Measurements from ENCODE around the gene PTDSS2. TPM values are rescaled to one million over a fixed set of nuclear protein-coding genes. Genes with fewer than 3 reads are reported as not detected.

PTDSS2 gene
- total and polyA plus RNA-seq, 2 of the 4 experiments (the other 2 are of a cell fraction): 23.5 to 26.6 TPM

GRCh38 chr11:459511-460220 is 9.6 kb downstream of the PTDSS2 start:
- H3K27me3 ChIP-seq (ENCODE audit: control insufficient read depth, insufficient read depth, low read length): no peaks in the 10 kb centered on the region
- no peak overlapping the region for H3K14ac ChIP-seq (replicated peaks; ENCODE audit: low read depth, low read length)
- POLR2A ChIA-PET (ENCODE audit: unreplicated experiment): no interaction called here
- no peak overlapping the region for H4K8ac ChIP-seq (ENCODE audit: low read depth in 2 of 2, low read length in 2 of 2)
- TF ChIP-seq RCOR1 (IDR thresholded peaks at IDR 0.05; ENCODE audit: insufficient replicate concordance, low read length) (no peak), POLR2A (IDR thresholded peaks at IDR 0.05; ENCODE audit: low read depth, low read length) (no peak), CEBPB (IDR thresholded peaks at IDR 0.05; ENCODE audit: low read depth, low read length) (no peak), BHLHE40 (IDR thresholded peaks at IDR 0.05; ENCODE audit: low read depth, low read length) (no peak), CHD1 (IDR thresholded peaks at IDR 0.05; ENCODE audit: low read depth, low read length) (no peak), RAD21 (IDR thresholded peaks at IDR 0.05; ENCODE audit: low read length) (no peak), FOS (IDR thresholded peaks at IDR 0.05; ENCODE audit: low read depth, low read length) (no peak), CTCF (conservative IDR thresholded peaks at IDR 0.05; ENCODE audit: low read depth, low read length) (no peak), SMC3 (IDR thresholded peaks at IDR 0.05; ENCODE audit: low read depth, low read length) (no peak), MAFK (IDR thresholded peaks at IDR 0.05; ENCODE audit: low read depth, low read length) (no peak), MXI1 (IDR thresholded peaks at IDR 0.05; ENCODE audit: borderline replicate concordance, low read depth, low read length) (no peak), USF2 (IDR thresholded peaks at IDR 0.05; ENCODE audit: low read depth, low read length) (no peak), RFX5 (IDR thresholded peaks at IDR 0.05; ENCODE audit: low read depth, low read length) (no peak)
- TF ChIP-seq, protein P1, sequence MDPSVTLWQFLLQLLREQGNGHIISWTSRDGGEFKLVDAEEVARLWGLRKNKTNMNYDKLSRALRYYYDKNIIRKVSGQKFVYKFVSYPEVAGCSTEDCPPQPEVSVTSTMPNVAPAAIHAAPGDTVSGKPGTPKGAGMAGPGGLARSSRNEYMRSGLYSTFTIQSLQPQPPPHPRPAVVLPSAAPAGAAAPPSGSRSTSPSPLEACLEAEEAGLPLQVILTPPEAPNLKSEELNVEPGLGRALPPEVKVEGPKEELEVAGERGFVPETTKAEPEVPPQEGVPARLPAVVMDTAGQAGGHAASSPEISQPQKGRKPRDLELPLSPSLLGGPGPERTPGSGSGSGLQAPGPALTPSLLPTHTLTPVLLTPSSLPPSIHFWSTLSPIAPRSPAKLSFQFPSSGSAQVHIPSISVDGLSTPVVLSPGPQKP (IDR thresholded peaks at IDR 0.05; ENCODE audit: borderline replicate concordance, low read depth, low read length): no peak
- no peak overlapping the region for H2AK5ac ChIP-seq (ENCODE audit: low read depth, low read length)
- intact Hi-C loops (cut with micrococcal nuclease): no loop called here
- H2BK20ac ChIP-seq (ENCODE audit: low read depth, low read length): no peak overlapping the region
- H3K27ac ChIP-seq (ENCODE audit: insufficient read depth, low read length): no peak overlapping the region
- H2AFZ ChIP-seq (replicated peaks; ENCODE audit: low read length, poor library complexity): no peak overlapping the region
- H3K79me1 ChIP-seq (ENCODE audit: low read depth in 1 of 2, low read length in 2 of 2): peaks cover 8 to 66% of the 10 kb centered on the region in 2 experiments; a peak in 3 of 4 replicates
- 97% methylated on average over 16 of the region's 24 CpGs; no CpG with 5 or more reads in 1 of the 2 experiments for WGBS, 2 experiments (ENCODE audit: extremely low coverage in 2 of 2, insufficient read length in 1 of 2)
- no peaks in the 10 kb centered on the region for H3K9me3 ChIP-seq (ENCODE audit: control insufficient read depth, insufficient read depth, low read length)
- no peak overlapping the region for H3K23ac ChIP-seq (ENCODE audit: low read depth, low read length)
- no peak overlapping the region for H3K9ac ChIP-seq (ENCODE audit: low read depth, low read length)
- dilution Hi-C loops (cut with HindIII; ENCODE audit: low sequenced_read_pairs, unreplicated experiment): no loop called here
- H3K4ac ChIP-seq (ENCODE audit: low read depth, low read length): no peak overlapping the region
- no peak overlapping the region for H2BK120ac ChIP-seq (ENCODE audit: low read depth, low read length)
- DNase-seq: no peak
- no peak overlapping the region for H2BK5ac ChIP-seq (ENCODE audit: low read depth, low read length, poor library complexity, severe bottlenecking)
- BruUV-seq (replicated peaks): no TSS peak
- no peak overlapping the region for H4K91ac ChIP-seq (ENCODE audit: insufficient read depth, low read depth, low read length)
- H3K4me2 ChIP-seq (ENCODE audit: low read depth, low read length): no peak overlapping the region
- no peak overlapping the region for H2BK15ac ChIP-seq (ENCODE audit: low read depth, low read length)
- H3K9me1 ChIP-seq (ENCODE audit: insufficient read depth, low read length): 0 out of 2 replicates have a peak, but pooled peaks cover 7% of the 10 kb centered on the region
- CTCF ChIA-PET: no interaction called here
- H3K4me3 ChIP-seq (ENCODE audit: insufficient read depth, low read depth, low read length): no peak overlapping the region
- ATAC-seq (ENCODE audit: low read depth): no peak
- H3K4me1 ChIP-seq (ENCODE audit: control insufficient read depth, insufficient read depth, low read length): no peaks in the 10 kb centered on the region
- no peak overlapping the region for H3K56ac ChIP-seq (ENCODE audit: extremely low read depth, insufficient read depth, low read length)
- H3K18ac ChIP-seq (ENCODE audit: low read depth, low read length): no peak overlapping the region
- no peak overlapping the region for H4K5ac ChIP-seq (ENCODE audit: low read depth, low read length)
- H4K20me1 ChIP-seq (ENCODE audit: insufficient read depth, low read length): peaks cover 23% of the 10 kb centered on the region
- H2AK9ac ChIP-seq (replicated peaks; ENCODE audit: low read depth, low read length, poor library complexity): no peak overlapping the region
- in situ Hi-C loops (cut with MboI; ENCODE audit: low sequenced_read_pairs): loop anchor here (10.0 kb wide), 1 partner anchor 155 kb away; the partner anchor contains the start of gene IFITM2
- H3K36me3 ChIP-seq (ENCODE audit: control insufficient read depth, insufficient read depth, low read length): peaks cover 33% of the 10 kb centered on the region
